Neutrophil (primary cell): ENCODE measurements around the gene MARCHF10.
"Not testable (repeated sequence)": the region's sequence is repeated elsewhere in the genome, so short reads cannot be mapped to it uniquely, and the experiment has no call there.

Experiments
- H3K27ac ChIP-seq: fragments of 200-600 bp; sonication (generic); 2 replicates; pipeline ENCODE4 v1.5.1; 2016; ENCODE audit warnings: mild to moderate bottlenecking, moderate library complexity
- H3K27me3 ChIP-seq: fragments of 200-600 bp; sonication (generic); 2 replicates; pipeline ENCODE4 v1.6.0; 2016; ENCODE audit warnings: mild to moderate bottlenecking
- H3K36me3 ChIP-seq: fragments of 200-600 bp; sonication (generic); 2 replicates; pipeline ENCODE4 v1.5.1; 2017
- H3K4me1 ChIP-seq, 2 experiments: fragments of 200-600 bp in 1 of 2; sonication (generic) in 1 of 2; 1 replicate in 1 of 2; 2 replicates in 1 of 2; pipeline versions ENCODE4 v1.5.1 to v1.6.1; 2013 to 2016; ENCODE audit warnings: low read depth in 1 of 2, low read length in 1 of 2, mild to moderate bottlenecking in 1 of 2, moderate library complexity in 1 of 2; ENCODE audit not compliant: control insufficient read depth in 1 of 2, insufficient read depth in 1 of 2
- H3K4me3 ChIP-seq, 2 experiments: fragments of 200-600 bp in 1 of 2; sonication (generic) in 1 of 2; 1 replicate in 1 of 2; 2 replicates in 1 of 2; pipeline ENCODE4 v1.5.1; 2013 to 2016; ENCODE audit warnings: low read depth in 1 of 2, low read length in 1 of 2, mild to moderate bottlenecking in 1 of 2, moderate library complexity in 1 of 2
- H3K9me3 ChIP-seq: fragments of 200-600 bp; sonication (generic); 2 replicates; pipeline ENCODE4 v1.5.1; 2016
- TF ChIP-seq, protein P1 (sequence below): fragments of 200-600 bp; sonication (generic); IDR thresholded peaks from 2 replicates; pipeline ENCODE4 v1.5.1; 2016; ENCODE audit warnings: antibody characterized with exemption

Gene MARCHF10

DNA sequence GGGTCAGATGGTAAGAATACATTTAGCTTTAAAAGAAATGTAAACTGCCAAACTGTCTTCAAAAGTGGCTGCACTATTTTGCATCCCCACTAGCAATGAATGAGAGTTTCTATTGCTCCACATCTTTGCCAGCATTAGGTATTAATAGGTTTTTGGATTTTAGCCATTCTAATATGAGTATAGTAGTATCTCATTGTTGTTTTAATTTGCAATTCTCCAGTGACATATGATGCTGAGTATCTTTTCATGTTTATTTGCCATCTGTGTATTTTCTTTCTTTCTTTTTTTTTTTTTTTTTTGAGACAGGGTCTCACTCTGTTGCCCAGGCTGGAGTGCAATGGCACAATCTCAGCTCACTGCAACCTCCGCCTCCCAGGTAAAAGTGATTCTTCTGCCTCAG lies 24.3 kb upstream of the MARCHF10 start:
- Histone ChIP-seq H3K9me3 (no peaks in the 10 kb centered on the region), H3K4me3 (no peak overlapping the region), H3K4me1 (peaks cover 12 to 15% of the 10 kb centered on the region in 2 experiments), H3K27me3 (no peaks in the 10 kb centered on the region), H3K36me3 (no peaks in the 10 kb centered on the region), H3K27ac (no peak overlapping the region)
- TF ChIP-seq, protein P1, sequence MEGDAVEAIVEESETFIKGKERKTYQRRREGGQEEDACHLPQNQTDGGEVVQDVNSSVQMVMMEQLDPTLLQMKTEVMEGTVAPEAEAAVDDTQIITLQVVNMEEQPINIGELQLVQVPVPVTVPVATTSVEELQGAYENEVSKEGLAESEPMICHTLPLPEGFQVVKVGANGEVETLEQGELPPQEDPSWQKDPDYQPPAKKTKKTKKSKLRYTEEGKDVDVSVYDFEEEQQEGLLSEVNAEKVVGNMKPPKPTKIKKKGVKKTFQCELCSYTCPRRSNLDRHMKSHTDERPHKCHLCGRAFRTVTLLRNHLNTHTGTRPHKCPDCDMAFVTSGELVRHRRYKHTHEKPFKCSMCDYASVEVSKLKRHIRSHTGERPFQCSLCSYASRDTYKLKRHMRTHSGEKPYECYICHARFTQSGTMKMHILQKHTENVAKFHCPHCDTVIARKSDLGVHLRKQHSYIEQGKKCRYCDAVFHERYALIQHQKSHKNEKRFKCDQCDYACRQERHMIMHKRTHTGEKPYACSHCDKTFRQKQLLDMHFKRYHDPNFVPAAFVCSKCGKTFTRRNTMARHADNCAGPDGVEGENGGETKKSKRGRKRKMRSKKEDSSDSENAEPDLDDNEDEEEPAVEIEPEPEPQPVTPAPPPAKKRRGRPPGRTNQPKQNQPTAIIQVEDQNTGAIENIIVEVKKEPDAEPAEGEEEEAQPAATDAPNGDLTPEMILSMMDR = no peak

DNA sequence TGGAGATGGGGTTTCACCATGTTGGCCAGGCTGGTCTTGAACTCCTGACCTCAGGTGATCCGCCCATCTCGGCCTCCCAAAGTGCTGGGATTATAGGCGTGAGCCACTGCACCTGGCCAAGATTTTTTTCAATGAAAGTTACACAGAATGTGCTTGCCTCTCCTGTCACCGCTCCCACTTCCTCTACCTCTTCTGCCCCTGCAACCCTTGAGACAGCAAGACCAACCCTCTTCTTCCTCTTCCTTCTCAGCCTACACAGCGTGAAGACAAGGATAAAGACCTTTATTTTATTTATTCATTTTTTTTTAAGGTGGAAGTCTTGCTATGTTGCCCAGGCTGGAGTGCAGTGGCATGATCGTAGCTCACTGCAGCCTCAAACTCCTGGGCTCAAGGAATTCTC lies 23.0 kb upstream of the MARCHF10 start:
- H3K36me3 ChIP-seq, H3K4me3 ChIP-seq, H3K27ac ChIP-seq, H3K9me3 ChIP-seq, H3K27me3 ChIP-seq: not testable (repeated sequence)
- H3K4me1 ChIP-seq = peaks cover 12 to 22% of the 10 kb centered on the region in 2 experiments

DNA sequence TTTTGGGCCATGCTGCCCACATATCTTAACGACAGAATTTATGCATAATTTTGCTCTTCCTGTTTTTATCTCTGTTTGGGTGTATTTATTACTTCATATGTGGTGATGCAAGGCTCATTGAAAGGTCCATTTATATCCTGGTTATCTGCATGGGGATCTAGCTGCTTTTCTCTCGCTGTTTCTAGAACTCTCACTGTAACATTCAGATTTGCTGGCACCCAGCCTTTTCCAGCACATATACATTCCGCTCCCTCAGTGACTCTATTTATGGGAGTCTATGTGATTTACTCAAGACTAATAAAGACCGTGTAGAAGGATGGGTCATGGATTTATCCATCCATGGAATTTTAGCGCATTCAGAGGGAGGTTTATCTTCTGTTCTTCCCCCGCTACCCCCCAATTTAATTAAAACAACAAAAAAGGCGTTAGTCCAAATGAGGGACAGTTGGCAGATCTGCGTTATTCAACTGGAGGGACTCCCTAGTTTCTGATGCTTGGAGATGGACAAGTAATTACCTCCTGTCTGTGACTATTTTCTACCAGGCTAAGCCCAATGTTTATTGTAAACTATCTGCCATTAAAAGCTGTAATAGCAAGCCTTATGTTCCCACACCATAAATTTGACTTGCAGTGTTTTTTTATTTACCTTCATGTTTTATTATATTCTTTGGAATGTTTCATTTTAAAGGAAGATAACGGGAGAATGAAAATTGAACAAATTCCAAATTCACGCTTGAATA lies 19.8 kb upstream of the MARCHF10 start:
- Histone ChIP-seq H3K4me1 (peaks cover 12 to 22% of the 10 kb centered on the region in 2 experiments), H3K4me3 (no peak overlapping the region), H3K27me3 (no peaks in the 10 kb centered on the region), H3K27ac (peak overlapping the region; percentile 30), H3K9me3 (no peaks in the 10 kb centered on the region), H3K36me3 (no peaks in the 10 kb centered on the region)
- TF ChIP-seq, protein P1 = no peak

DNA sequence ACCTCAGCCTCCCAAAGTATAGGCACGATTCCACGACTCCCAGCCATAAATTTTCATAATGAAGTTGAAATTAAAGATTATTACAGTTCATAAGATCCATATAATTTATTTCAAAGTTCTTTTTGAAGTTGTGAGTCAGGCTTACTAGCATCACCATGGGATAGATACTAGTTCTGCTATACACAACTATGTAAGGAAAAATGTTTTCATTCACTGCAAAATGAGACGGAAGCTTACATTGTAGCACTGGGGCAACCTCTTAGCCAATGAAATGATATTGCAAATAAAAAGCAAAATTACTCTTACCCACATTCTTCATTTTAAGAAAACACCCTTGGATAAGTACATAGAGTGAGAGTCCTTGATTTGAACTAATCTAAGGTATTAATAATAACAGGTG lies 18.8 kb upstream of the MARCHF10 start:
- no peak overlapping the region for H3K4me3 ChIP-seq
- no peaks in the 10 kb centered on the region for H3K27me3 ChIP-seq
- no peaks in the 10 kb centered on the region for H3K36me3 ChIP-seq
- peaks cover 12 to 22% of the 10 kb centered on the region in 2 experiments for H3K4me1 ChIP-seq
- H3K27ac ChIP-seq = no peak overlapping the region
- H3K9me3 ChIP-seq = no peaks in the 10 kb centered on the region
- TF ChIP-seq, protein P1 = no peak

DNA sequence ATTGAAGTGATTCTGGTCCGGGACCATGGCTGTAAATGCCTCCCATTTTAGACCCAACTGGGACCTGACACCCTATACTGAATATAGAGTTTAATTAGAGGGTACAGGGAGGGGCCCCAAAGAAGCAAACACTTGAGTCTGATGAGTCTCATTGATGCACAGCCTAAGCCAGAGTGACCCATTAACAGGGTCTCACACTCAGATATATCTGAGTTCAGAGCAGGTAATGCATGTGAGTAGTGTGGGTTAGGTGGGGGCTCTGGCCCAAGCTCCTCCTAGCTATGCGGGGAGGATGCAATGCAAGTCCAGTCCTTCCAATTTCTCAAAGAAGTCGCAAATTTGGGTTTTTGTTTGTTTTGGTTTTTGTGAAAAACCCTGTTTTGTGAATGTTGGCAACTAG lies 17.1 kb upstream of the MARCHF10 start:
- H3K36me3 ChIP-seq = no peaks in the 10 kb centered on the region
- H3K27ac ChIP-seq = no peak overlapping the region
- H3K9me3 ChIP-seq = no peaks in the 10 kb centered on the region
- H3K27me3 ChIP-seq = peaks cover 3% of the 10 kb centered on the region
- TF ChIP-seq, protein P1 = no peak
- no peak overlapping the region for H3K4me3 ChIP-seq
- peaks cover 7 to 15% of the 10 kb centered on the region in 2 experiments for H3K4me1 ChIP-seq

DNA sequence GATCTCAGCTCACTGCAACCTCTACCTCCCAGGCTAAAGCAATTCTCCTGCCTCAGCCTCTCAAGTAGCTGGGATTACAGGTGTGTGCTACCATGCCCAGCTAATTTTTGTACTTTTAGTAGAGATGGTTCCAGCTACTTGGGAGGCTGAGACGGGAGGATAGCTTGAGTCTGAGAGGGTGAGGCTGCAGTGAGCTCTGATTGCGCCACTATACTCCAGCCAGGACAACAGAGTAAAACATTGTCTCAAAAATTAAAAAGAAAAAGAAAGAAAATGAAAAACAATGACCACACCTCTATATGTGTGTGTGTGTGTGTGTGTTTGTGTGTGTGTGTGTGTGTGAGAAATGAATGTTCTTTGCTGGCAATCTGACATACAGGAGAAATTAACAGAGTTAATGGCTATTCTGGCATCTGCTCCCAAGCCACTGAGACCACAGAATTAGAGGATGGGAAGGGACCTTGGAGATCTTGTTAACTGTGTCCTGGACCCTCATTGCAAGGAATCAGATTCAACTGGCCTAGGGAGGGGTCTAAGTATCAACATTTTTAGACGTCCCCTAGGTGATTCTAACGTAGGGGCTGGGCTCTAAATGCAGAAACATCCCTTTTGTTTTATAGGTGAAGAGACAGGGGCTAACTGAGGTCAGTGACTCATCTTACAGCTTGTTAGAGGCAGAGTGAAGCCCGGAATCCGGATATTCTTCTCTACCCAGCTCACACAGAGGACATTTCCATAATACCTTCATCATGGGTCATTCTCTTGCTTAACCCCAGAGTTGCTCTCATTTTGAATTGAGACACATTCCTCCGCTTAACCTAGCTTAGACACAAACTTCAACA lies 16.4 kb upstream of the MARCHF10 start:
- no peaks in the 10 kb centered on the region for H3K9me3 ChIP-seq
- H3K4me1 ChIP-seq = peaks cover 7 to 15% of the 10 kb centered on the region in 2 experiments
- no peaks in the 10 kb centered on the region for H3K36me3 ChIP-seq
- H3K27ac ChIP-seq = no peak overlapping the region
- peaks cover 8% of the 10 kb centered on the region for H3K27me3 ChIP-seq
- TF ChIP-seq, protein P1 = no peak
- no peak overlapping the region for H3K4me3 ChIP-seq
